Ascending aorta (tissue), 2 donors: ENCODE results near the gene DMD. TPM values are rescaled to one million over a fixed set of nuclear protein-coding genes. Genes with fewer than 3 reads are reported as not detected.

ENCODE experiments used
- DNase-seq, 2 donors: peaks; one replicate each; pipeline ENCODE4 v3.0.0-alpha.2; 2019; ENCODE audit warnings: low spot score in 2 of 2
- H3K27ac ChIP-seq, 2 donors: fragments of 200-600 bp; sonication (generic); one replicate each; pipeline ENCODE4 v1.5.1; 2016 to 2017; ENCODE audit warnings: mild to moderate bottlenecking in 1 of 2
- H3K27me3 ChIP-seq: fragments of 200-600 bp; sonication (generic); one replicate; pipeline ENCODE4 v1.5.1; 2017
- H3K36me3 ChIP-seq, 2 donors: fragments of 200-600 bp; sonication (generic); one replicate each; pipeline ENCODE4 v1.5.1; 2016
- H3K4me1 ChIP-seq, 2 donors: fragments of 200-600 bp; sonication (generic); one replicate each; pipeline ENCODE4 v1.5.1; 2016 to 2017; ENCODE audit warnings: mild to moderate bottlenecking in 1 of 2
- H3K4me3 ChIP-seq, 2 donors: fragments of 200-600 bp; sonication (generic); one replicate each; pipeline ENCODE4 v1.5.1; 2016 to 2017; ENCODE audit warnings: mild to moderate bottlenecking in 1 of 2
- H3K9me3 ChIP-seq, 2 donors: fragments of 200-600 bp; sonication (generic); one replicate each; pipeline ENCODE4 v1.5.1; 2016
- intact Hi-C: fragments of 100-400 bp; cut with DNase I; formaldehyde crosslinking; loops from one replicate; pipeline ENCODE4 v1.15.1; 2023
- total RNA-seq: library from RNA; depleted of rRNA; stranded (reverse); fragments of >200 nt; gene quantifications from one replicate; pipeline ENCODE4 v1.1.0, GENCODE V29; 2016
- TF ChIP-seq, protein P1 (sequence below), 3 experiments: fragments of 200-600 bp in 2 of 3; fragments of 450-650 bp in 1 of 3; sonication (generic) in 2 of 3; IDR thresholded peaks; one replicate each; pipeline ENCODE4 v1.5.1; 2016 to 2019; ENCODE audit warnings: antibody characterized with exemption in 3 of 3, mild to moderate bottlenecking in 1 of 3, moderate library complexity in 1 of 3

Gene DMD
- total RNA-seq, 1 donor from 2014 or later: 40.0 TPM

DNA sequence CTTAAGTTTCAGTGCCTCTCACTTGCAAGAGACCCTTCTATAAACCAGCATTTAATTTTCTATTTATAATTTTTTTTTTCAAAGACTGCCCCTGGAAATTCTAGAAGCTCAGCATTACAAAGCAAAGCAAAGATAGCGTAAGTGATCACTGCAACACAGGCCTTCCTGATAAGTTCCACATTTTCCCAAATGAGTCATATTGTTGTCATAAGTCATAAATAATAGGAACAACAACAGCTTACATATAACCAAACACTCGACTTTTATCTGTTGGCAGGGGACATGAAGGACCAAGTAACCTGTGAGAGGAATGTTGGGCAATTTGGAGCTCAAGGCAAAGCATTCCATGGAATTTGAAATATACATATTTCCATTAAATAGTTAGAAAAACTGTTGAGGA, 815.5 kb downstream of the DMD start:
- intact Hi-C loops: no loop called here
- DNase-seq: no peak

DNA sequence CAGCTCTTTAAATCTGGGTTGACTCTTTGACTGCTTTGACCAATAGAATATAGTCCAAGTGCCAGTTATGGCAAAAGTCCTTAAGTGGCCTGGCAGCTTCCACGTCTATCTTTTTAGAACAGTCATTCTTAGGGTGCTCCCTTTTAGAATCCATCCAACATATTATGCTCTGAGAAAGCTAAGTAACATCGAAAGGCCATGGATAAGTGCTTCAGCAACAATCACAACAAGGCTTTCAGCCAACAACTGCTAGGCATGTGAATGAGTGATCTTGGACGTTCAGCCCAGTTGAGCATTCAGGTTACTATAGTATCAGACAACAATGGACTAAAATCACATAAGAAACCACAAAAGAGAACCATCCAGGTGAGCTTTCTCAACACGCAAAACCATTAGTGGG, 818.7 kb downstream of the DMD start:
- no peak for DNase-seq
- Histone ChIP-seq H3K27ac (no peak overlapping the region), H3K27me3 (no peaks in the 10 kb centered on the region), H3K9me3 (no peaks in the 10 kb centered on the region), H3K4me3 (no peak overlapping the region), H3K36me3 (no peaks in the 10 kb centered on the region), H3K4me1 (no peaks in the 10 kb centered on the region)
- intact Hi-C loops: no loop called here
- TF ChIP-seq, protein P1, sequence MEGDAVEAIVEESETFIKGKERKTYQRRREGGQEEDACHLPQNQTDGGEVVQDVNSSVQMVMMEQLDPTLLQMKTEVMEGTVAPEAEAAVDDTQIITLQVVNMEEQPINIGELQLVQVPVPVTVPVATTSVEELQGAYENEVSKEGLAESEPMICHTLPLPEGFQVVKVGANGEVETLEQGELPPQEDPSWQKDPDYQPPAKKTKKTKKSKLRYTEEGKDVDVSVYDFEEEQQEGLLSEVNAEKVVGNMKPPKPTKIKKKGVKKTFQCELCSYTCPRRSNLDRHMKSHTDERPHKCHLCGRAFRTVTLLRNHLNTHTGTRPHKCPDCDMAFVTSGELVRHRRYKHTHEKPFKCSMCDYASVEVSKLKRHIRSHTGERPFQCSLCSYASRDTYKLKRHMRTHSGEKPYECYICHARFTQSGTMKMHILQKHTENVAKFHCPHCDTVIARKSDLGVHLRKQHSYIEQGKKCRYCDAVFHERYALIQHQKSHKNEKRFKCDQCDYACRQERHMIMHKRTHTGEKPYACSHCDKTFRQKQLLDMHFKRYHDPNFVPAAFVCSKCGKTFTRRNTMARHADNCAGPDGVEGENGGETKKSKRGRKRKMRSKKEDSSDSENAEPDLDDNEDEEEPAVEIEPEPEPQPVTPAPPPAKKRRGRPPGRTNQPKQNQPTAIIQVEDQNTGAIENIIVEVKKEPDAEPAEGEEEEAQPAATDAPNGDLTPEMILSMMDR (IDR thresholded peaks at IDR 0.05): no peak

More for the DNA sequence above, 815.5 kb downstream of the DMD start:
- no peaks in the 10 kb centered on the region for H3K4me1 ChIP-seq
- TF ChIP-seq, protein P1 (IDR thresholded peaks at IDR 0.05): no peak
- no peaks in the 10 kb centered on the region for H3K27me3 ChIP-seq
- no peaks in the 10 kb centered on the region for H3K9me3 ChIP-seq
- no peak overlapping the region for H3K27ac ChIP-seq
- no peaks in the 10 kb centered on the region for H3K36me3 ChIP-seq
- no peak overlapping the region for H3K4me3 ChIP-seq

DNA sequence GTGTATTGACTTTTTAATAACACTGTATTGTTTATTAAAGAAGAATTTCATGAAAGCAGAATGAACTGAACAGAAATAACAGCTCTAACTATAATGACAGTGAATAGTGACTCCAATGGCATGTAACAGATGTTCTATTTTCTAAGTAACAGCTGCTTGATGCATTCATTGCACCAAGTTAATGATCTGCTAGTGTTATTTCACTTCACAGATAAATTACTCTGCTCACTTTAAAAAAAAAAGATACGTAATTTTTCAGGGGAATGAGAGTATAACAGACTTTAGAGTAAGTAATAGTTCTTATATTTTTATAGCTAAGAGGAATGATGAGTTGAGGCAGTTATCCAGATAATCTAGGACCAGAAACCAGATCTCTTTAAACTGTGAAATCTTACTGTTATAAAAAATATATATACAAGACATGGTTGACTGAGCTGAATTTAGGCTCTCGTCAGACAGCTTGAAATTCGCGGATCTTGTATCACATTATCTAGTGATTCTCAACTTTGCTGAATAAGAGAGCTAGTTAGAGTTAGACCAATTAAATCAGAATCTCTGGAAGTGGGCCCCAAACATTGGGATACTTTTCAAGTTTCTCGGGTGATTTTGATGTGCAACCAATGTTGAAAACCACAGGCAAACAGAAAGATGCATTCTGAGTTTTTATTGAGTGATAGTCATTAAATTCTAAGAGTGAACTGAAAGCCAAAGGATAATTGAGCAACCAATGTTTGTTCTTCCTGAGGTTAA, 840.7 kb downstream of the DMD start:
- Histone ChIP-seq H3K27me3 (no peaks in the 10 kb centered on the region), H3K4me1 (no peaks in the 10 kb centered on the region), H3K4me3 (no peak overlapping the region), H3K27ac (no peak overlapping the region), H3K9me3 (no peaks in the 10 kb centered on the region), H3K36me3 (no peaks in the 10 kb centered on the region)
- TF ChIP-seq, protein P1 (IDR thresholded peaks at IDR 0.05): no peak
- no peak for DNase-seq
- intact Hi-C loops: no loop called here

DNA sequence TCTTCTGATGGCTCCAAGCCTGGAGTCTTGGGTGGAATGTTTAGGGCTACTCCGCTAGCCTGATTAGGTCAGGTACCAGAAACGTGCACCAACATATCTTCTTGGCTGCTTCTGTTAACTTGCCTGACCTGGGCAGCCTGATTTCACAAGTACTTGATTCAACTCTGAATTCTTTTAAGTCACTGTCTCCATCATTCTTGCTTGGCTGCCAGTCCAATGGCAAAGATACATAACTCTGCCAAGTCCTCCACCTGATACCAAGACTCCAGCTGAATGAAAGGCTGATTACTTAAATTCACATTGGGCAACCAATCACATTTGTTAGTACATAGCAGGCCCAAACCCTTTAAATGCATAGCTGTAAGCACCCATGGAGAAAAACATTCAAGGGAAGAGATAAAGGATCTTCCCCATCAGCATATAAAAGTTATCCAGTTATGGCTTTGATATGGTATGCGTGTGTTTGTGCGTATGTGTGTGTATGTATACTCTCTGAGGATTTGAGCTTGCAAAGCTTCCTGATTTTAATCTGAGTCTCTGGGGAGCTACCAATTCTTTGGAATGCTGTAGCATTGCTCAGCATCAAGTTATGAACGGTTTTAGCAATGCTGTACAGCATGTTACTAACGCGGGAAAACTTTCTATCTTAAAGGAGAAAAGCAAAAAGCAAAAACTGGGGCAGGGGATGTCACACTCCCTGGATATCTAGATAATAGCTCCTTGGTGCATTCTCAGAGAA, 917.2 kb downstream of the DMD start:
- TF ChIP-seq, protein P1 (IDR thresholded peaks at IDR 0.05): no peak
- H3K4me3 ChIP-seq: no peak overlapping the region
- no peaks in the 10 kb centered on the region for H3K27me3 ChIP-seq
- intact Hi-C loops: no loop called here
- H3K27ac ChIP-seq: no peak overlapping the region
- no peaks in the 10 kb centered on the region for H3K36me3 ChIP-seq
- no peak for DNase-seq
- no peaks in the 10 kb centered on the region for H3K9me3 ChIP-seq
- H3K4me1 ChIP-seq: no peaks in the 10 kb centered on the region

DNA sequence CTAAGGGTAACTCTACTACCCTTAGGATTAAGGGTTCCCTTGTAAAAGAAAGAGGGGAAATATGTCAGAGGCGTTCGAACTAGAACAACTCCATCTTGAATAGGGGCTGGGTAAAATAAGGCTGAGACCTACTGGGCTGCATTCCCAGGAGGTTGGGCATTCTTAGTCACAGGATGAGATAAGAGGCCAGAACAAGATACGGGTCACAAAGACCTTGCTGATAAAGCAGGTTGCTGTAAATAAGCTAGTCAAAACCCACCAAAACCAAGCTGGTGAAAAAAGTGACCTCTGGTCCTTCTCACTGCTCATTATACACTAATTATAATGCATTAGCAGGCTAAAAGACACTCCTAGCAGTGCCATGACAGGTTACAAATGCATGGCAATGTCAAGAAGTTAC, 922.0 kb downstream of the DMD start:
- intact Hi-C loops: no loop called here
- no peak overlapping the region for H3K4me3 ChIP-seq
- TF ChIP-seq, protein P1 (IDR thresholded peaks at IDR 0.05): no peak
- H3K27me3 ChIP-seq: no peaks in the 10 kb centered on the region
- no peak for DNase-seq
- H3K4me1 ChIP-seq: no peaks in the 10 kb centered on the region
- H3K27ac ChIP-seq: no peak overlapping the region
- peaks cover 0 to 5% of the 10 kb centered on the region in 2 donors for H3K36me3 ChIP-seq
- H3K9me3 ChIP-seq: no peaks in the 10 kb centered on the region
